B cell (primary cell): ENCODE measurements around the gene ARNT2. TPM values are rescaled to one million over a fixed set of nuclear protein-coding genes. Genes with fewer than 3 reads are reported as not detected.

Source experiments
- ATAC-seq: fragments of 200-7000 bp; cut with Tn5 transposase; one replicate; pipeline ENCODE4 v1.10.0; 2021; ENCODE audit warnings: low read depth, mild to moderate bottlenecking, moderate number of reproducible peaks, moderate library complexity
- CTCF ChIA-PET: fragments of 350-600 bp; sonication (Branson Sonifier 250); formaldehyde crosslinking; loops from one replicate; lab custom pipeline; 2021; ENCODE audit warnings: antibody characterized with exemption, inconsistent platforms; lab: Charles Lee
- POLR2A ChIA-PET: fragments of 350-600 bp; sonication (Branson Sonifier 250); formaldehyde crosslinking; loops from one replicate; lab custom pipeline; 2021; ENCODE audit warnings: antibody characterized with exemption; lab: Charles Lee
- DNase-seq: peaks from one replicate; pipeline ENCODE4 v3.0.0; 2013
- H2AFZ ChIP-seq: 2 replicates; pipeline ENCODE4 v1.6.1; 2012; ENCODE audit warnings: mild to moderate bottlenecking, low read depth, low read length; ENCODE audit not compliant: insufficient read depth, poor library complexity, severe bottlenecking
- H3K27ac ChIP-seq, 2 donors: 1 replicate in 1 of 2; 2 replicates in 1 of 2; pipeline ENCODE4 v1.5.1; 2012 to 2013; ENCODE audit warnings: low read length in 2 of 2, mild to moderate bottlenecking in 2 of 2, moderate library complexity in 1 of 2
- H3K27me3 ChIP-seq, 4 experiments: fragments of 200-600 bp in 1 of 4; sonication (generic) in 1 of 4; replicated peaks in 1 of 4; 1 replicate in 2 of 4; 2 replicates in 2 of 4; pipeline versions ENCODE4 v1.6.1 to v1.7.0; 2013 to 2016; ENCODE audit warnings: low read length in 3 of 4, mild to moderate bottlenecking in 2 of 4, mixed read lengths in 1 of 4, moderate library complexity in 1 of 4; ENCODE audit not compliant: insufficient read depth in 4 of 4, control insufficient read depth in 3 of 4; ENCODE audit errors: control extremely low read depth in 1 of 4
- H3K36me3 ChIP-seq, 2 experiments: replicated peaks in 1 of 2; 1 replicate in 1 of 2; 2 replicates in 1 of 2; pipeline versions ENCODE4 v1.6.1 to v1.7.1; 2013; ENCODE audit warnings: low read length in 1 of 2; ENCODE audit not compliant: insufficient read depth in 2 of 2, control insufficient read depth in 1 of 2; ENCODE audit errors: control extremely low read depth in 1 of 2, extremely low read depth in 1 of 2
- H3K4me1 ChIP-seq, 2 donors: fragments of 200-600 bp in 1 of 2; sonication (generic) in 1 of 2; 1 replicate in 1 of 2; 2 replicates in 1 of 2; pipeline versions ENCODE4 v1.5.1 to v1.6.1; 2013 to 2017; ENCODE audit warnings: low read length in 2 of 2; ENCODE audit not compliant: control insufficient read depth in 2 of 2, insufficient read depth in 2 of 2
- H3K4me2 ChIP-seq: replicated peaks from 2 replicates; pipeline ENCODE3; 2012; ENCODE audit warnings: mild to moderate bottlenecking, low read depth, low read length; ENCODE audit not compliant: poor library complexity, severe bottlenecking
- H3K4me3 ChIP-seq, 5 experiments: fragments of 200-600 bp in 1 of 5; sonication (generic) in 1 of 5; 1 replicate in 3 of 5; 2 replicates in 2 of 5; pipeline versions ENCODE4 v1.5.1 to v1.7.0; 2011 to 2016; ENCODE audit warnings: low read length in 4 of 5, mild to moderate bottlenecking in 4 of 5, low read depth in 2 of 5, control low read depth in 1 of 5, moderate library complexity in 1 of 5; ENCODE audit not compliant: insufficient read depth in 1 of 5; ENCODE audit errors: control extremely low read depth in 1 of 5, extremely low read depth in 1 of 5
- H3K79me2 ChIP-seq: fragments of 200-600 bp; sonication (generic); one replicate; pipeline ENCODE4 v1.6.0; 2016; ENCODE audit warnings: low read length; ENCODE audit not compliant: control insufficient read depth, insufficient read depth
- H3K9ac ChIP-seq: fragments of 200-600 bp; sonication (generic); 2 replicates; pipeline ENCODE4 v1.6.1; 2017; ENCODE audit warnings: mild to moderate bottlenecking, low read length, moderate library complexity
- H3K9me3 ChIP-seq, 3 donors: one replicate each; pipeline versions ENCODE4 v1.6.1 to v1.7.1; 2013; ENCODE audit warnings: low read length in 2 of 3; ENCODE audit not compliant: control insufficient read depth in 2 of 3, insufficient read depth in 1 of 3; ENCODE audit errors: control extremely low read depth in 1 of 3
- H4K20me1 ChIP-seq: 2 replicates; pipeline ENCODE4 v1.6.0; 2012; ENCODE audit warnings: mild to moderate bottlenecking, low read length; ENCODE audit not compliant: insufficient read depth, control insufficient read depth, poor library complexity, severe bottlenecking
- H3K27ac Mint-ChIP-seq: one replicate; pipeline ENCODE4 v1.8.0; 2021; ENCODE audit warnings: mixed read lengths
- H3K27me3 Mint-ChIP-seq: one replicate; pipeline ENCODE4 v1.8.0; 2021; ENCODE audit warnings: mixed read lengths
- H3K4me1 Mint-ChIP-seq: one replicate; pipeline ENCODE4 v1.8.0; 2021; ENCODE audit warnings: mixed read lengths
- H3K4me3 Mint-ChIP-seq: one replicate; pipeline ENCODE4 v1.8.0; 2021; ENCODE audit warnings: mixed read lengths
- H3K9me3 Mint-ChIP-seq: one replicate; pipeline ENCODE4 v1.8.0; 2022; ENCODE audit warnings: mixed read lengths; ENCODE audit not compliant: insufficient read depth
- EZH2 ChIP-seq: IDR thresholded peaks from 2 replicates; pipeline ENCODE4 v1.6.1; 2012; ENCODE audit warnings: borderline replicate concordance, low read depth, mild to moderate bottlenecking, moderate library complexity, low read length; ENCODE audit not compliant: insufficient read depth, poor library complexity, severe bottlenecking
- WGBS: methylation state at CpG from one replicate; pipeline ENCODE4 v1.1.5; 2013; ENCODE audit warnings: missing lambda C conversion rate; ENCODE audit not compliant: insufficient coverage; 5-methylcytosine and 5-hydroxymethylcytosine counted together
- intact Hi-C: fragments of 100-400 bp; cut with micrococcal nuclease; formaldehyde crosslinking; loops from one replicate; pipeline ENCODE4 v1.10.0; 2022
- polyA plus RNA-seq: library from polyadenylated mRNA; depleted of rRNA; stranded (reverse); fragments of >200 nt; gene quantifications from 2 replicates; pipeline ENCODE4 v1.2.3, GENCODE V29; 2012
- total RNA-seq, 2 donors: library from RNA; stranded (reverse); fragments of 120-200 nt in 1 of 2; gene quantifications; 1 replicate in 1 of 2; 2 replicates in 1 of 2; pipeline versions ENCODE4 v1.2.3 to v1.2.4, GENCODE V29; 2013 to 2022
- TF ChIP-seq, protein P1 (sequence below): fragments of 200-600 bp; IDR thresholded peaks from one replicate; pipeline ENCODE4 v1.8.0; 2022; ENCODE audit warnings: antibody characterized with exemption, mild to moderate bottlenecking

ARNT2 gene
- total and polyA plus RNA-seq, 2 donors (not counting 1 experiment from before 2014, with no cell fraction given): not detected

DNA sequence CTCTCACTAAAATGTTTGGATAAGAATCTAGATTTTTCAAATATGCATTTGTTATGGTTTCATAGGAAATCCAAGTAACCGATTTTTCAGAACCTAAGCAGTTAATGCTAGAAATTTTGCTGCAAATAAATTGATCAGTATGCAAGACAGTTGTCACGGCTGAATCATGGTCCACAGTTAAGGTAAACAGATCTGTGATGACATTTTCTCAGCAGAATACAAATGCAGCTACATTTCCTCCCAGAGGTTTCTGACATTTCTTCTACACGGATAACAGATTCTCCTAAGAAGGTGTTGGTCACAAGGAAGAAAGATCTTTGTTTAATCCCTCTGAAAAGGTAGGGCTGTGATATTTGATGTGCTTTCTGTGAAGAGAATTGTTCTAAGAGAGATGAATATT is 36.9 kb downstream of the ARNT2 start:
- Histone ChIP-seq H3K4me3 (no peak overlapping the region), H4K20me1 (no peaks in the 10 kb centered on the region), H3K9ac (no peak overlapping the region), H2AFZ (no peak overlapping the region), H3K9me3 (no peaks in the 10 kb centered on the region), H3K27me3 (peaks cover 0 to 9% (median 0%) of the 10 kb centered on the region in 4 experiments), H3K36me3 (no peaks in the 10 kb centered on the region), H3K79me2 (no peaks in the 10 kb centered on the region), H3K27ac (no peak overlapping the region), H3K4me2 (no peak overlapping the region), H3K4me1 (no peaks in the 10 kb centered on the region)
- H3K4me1 Mint-ChIP-seq: no peaks in the 10 kb centered on the region
- ChIA-PET POLR2A (no interaction called here), CTCF (no interaction called here)
- no peak overlapping the region for H3K4me3 Mint-ChIP-seq
- peaks cover 23% of the 10 kb centered on the region for H3K27me3 Mint-ChIP-seq
- ATAC-seq: no peak
- intact Hi-C loops: no loop called here
- no peak for DNase-seq
- H3K27ac Mint-ChIP-seq: no peak overlapping the region
- WGBS: no CpG with 5 or more reads among the region's 3 CpGs
- H3K9me3 Mint-ChIP-seq: no peaks in the 10 kb centered on the region
- TF ChIP-seq EZH2: no peak
- TF ChIP-seq, protein P1, sequence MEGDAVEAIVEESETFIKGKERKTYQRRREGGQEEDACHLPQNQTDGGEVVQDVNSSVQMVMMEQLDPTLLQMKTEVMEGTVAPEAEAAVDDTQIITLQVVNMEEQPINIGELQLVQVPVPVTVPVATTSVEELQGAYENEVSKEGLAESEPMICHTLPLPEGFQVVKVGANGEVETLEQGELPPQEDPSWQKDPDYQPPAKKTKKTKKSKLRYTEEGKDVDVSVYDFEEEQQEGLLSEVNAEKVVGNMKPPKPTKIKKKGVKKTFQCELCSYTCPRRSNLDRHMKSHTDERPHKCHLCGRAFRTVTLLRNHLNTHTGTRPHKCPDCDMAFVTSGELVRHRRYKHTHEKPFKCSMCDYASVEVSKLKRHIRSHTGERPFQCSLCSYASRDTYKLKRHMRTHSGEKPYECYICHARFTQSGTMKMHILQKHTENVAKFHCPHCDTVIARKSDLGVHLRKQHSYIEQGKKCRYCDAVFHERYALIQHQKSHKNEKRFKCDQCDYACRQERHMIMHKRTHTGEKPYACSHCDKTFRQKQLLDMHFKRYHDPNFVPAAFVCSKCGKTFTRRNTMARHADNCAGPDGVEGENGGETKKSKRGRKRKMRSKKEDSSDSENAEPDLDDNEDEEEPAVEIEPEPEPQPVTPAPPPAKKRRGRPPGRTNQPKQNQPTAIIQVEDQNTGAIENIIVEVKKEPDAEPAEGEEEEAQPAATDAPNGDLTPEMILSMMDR: no peak

DNA sequence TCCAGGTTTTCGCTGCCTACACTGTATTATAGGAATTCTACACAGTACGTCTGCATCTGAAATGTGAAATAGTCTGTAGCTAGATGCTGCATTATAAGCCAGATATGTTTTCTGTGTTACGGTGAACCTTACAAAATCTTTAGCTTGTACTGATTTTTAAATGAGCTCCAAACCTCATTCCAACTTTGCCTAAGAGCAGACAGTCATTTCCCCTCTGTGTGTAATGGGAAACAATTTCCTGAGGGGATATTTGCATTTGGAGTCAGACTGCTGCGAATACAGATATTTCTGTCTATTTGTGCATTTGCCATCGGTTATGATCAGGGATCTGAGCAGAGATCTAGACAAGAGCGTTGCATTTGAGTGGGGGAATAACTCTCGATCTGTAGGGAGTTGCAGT is 37.5 kb downstream of the ARNT2 start:
- ATAC-seq (no peak), DNase-seq (no peak)
- Mint-ChIP-seq H3K27ac (no peak overlapping the region), H3K4me1 (no peaks in the 10 kb centered on the region), H3K4me3 (no peak overlapping the region), H3K27me3 (peaks cover 24% of the 10 kb centered on the region), H3K9me3 (no peaks in the 10 kb centered on the region)
- ChIA-PET CTCF (no interaction called here), POLR2A (no interaction called here)
- peaks cover 0 to 9% (median 0%) of the 10 kb centered on the region in 4 experiments for H3K27me3 ChIP-seq
- no peaks in the 10 kb centered on the region for H3K36me3 ChIP-seq
- no peaks in the 10 kb centered on the region for H3K4me1 ChIP-seq
- H3K4me3 ChIP-seq: no peak overlapping the region
- intact Hi-C loops: no loop called here
- H3K79me2 ChIP-seq: no peaks in the 10 kb centered on the region
- WGBS: 89% methylated on average over 4 of the region's 7 CpGs
- H3K27ac ChIP-seq: no peak overlapping the region
- no peaks in the 10 kb centered on the region for H4K20me1 ChIP-seq
- no peak overlapping the region for H3K9ac ChIP-seq
- no peaks in the 10 kb centered on the region for H3K9me3 ChIP-seq
- H2AFZ ChIP-seq: no peak overlapping the region
- TF ChIP-seq, protein P1: no peak
- no peak for TF ChIP-seq EZH2
- H3K4me2 ChIP-seq: no peak overlapping the region
